Activated T-cell treated with anti-CD3 and anti-CD28 coated beads for 4 hours (primary cell): Measurements from ENCODE around the gene INSM1.

Experiments
- DNase-seq: peaks from one replicate; pipeline ENCODE4 v3.0.0-alpha.2; 2020

Gene INSM1

DNA sequence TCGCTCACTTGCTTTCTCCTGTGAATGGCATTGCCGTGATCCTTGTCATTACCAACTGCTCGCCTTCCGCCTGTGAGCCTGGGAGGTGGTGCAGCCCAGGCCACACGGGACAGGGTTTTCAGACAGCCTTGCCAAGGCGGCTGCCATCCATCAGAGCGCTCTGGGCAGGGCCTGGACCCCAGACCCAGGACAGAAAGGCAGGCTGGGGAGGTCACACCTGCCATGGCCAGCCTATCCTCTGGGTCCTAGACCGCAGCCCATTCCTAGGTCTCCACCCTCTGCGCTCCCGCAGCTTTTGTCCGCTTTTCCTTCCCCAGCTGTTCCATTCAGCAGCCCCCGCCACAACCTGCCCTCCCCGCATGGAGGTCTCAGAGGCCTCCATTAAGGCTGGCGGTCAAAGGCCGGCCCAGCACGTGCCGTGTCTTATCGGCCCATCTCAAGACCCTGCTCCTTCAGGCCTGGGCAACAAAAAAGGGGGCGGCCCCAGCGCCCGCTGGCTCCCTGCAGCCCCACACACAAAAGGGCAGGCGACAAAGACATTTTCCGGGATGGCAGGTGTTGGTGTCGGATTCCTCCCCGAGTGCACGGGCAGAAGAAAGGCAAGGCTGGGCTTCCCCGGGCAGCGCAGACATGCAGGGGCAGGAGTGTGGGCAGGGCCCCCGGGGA lies 28.1 kb downstream of the INSM1 start:
- no peak for DNase-seq

- no peak for DNase-seq
Measured at GRCh38 chr20:20396794-20397193, 28.9 kb downstream of the INSM1 start.

DNA sequence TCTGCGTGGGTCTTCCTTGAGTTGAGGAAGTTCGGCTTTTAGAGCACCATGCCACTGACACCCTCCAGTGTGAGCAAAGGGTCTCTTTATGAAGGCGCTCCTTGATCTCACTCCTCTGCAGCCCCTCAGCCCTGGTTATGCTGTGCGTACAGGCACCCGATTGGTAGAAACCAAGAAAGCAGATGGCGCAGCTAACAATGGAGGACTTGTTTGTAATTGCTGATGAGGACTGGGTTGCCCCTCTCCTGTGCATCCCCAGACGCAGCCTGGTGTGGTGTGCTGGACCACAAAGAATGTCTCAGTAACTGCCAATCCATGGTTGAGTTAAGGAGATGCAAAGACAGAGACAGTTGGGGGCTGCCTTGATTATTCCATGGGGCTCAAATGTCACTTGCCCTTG lies 30.2 kb downstream of the INSM1 start:
- DNase-seq = no peak

GRCh38 chr20:20399531-20400500 lies 31.9 kb downstream of the INSM1 start:
- no peak for DNase-seq

GRCh38 chr20:20401991-20402390 lies 34.1 kb downstream of the INSM1 start:
- DNase-seq = no peak

DNA sequence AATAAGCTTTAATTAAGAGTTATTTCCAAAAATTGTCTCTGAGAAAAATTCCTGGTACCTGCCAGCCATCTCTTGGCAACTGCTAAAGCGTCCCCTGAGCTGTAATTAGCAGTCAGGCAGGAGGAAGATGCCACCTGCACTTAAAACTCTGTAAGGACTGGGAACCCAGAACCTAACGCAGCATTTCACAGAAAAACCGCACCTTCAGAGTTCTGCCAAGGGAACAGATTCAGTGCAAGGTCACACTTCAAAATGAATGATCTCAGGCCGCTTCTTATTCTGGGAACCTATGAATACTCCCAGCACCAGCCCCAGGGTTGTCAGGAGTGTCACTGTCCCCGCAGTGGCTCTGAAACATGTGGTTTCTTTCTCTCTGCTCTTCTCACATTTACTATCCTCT lies 36.7 kb downstream of the INSM1 start:
- DNase-seq = no peak

GRCh38 chr20:20405623-20406022 lies 37.7 kb downstream of the INSM1 start:
- DNase-seq = no peak

GRCh38 chr20:20406306-20406705 lies 38.4 kb downstream of the INSM1 start:
- no peak for DNase-seq

- no peak for DNase-seq
Measured at GRCh38 chr20:20407891-20408805, 40.2 kb downstream of the INSM1 start.

DNA sequence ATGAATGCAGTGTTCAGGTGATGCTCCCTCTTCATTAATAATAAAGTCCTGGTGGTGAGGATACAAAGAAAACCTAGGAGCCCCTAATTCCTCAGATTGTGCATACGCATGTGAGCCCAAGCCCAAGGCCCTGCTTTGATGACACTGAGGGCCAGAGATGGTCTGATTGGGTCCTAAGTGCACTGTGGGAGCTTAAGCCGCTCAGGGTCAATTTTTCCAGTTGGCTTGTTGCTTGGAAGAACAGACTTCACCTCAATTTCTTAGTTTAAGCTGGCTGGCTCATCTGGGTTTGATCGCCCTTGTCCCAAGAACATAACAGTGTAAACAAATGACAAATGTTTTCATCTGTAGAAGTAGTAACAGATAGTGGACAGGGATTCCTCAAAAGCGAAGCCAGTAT lies 41.4 kb downstream of the INSM1 start:
- no peak for DNase-seq

- no peak for DNase-seq
Measured at GRCh38 chr20:20410678-20411077, 42.8 kb downstream of the INSM1 start.

- no peak for DNase-seq
Measured at GRCh38 chr20:20411402-20411801, 43.5 kb downstream of the INSM1 start.

GRCh38 chr20:20411836-20412235 lies 43.9 kb downstream of the INSM1 start:
- no peak for DNase-seq

DNA sequence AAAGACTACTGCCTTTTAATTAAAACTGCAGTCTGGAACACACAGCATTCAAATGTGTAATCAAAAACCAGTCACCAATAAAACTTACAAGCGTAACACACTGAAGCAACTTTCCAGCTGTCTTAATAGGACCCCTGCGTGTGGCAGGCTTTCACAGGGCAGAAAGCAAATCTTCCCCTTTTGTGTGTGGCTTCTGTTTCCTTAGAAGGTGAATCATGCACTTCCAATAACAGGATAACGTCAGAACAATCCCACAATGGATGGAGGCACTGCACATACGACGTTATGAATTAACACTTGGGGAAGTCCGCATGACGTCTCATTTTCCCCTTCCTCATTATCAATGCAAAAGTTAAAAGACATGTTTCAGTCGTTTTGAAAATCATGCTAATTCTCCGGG lies 44.8 kb downstream of the INSM1 start:
- DNase-seq = no peak

- no peak for DNase-seq
Measured at GRCh38 chr20:20413810-20414281, 45.9 kb downstream of the INSM1 start.

- DNase-seq = no peak
Measured at GRCh38 chr20:20414640-20415220, 46.8 kb downstream of the INSM1 start.

DNA sequence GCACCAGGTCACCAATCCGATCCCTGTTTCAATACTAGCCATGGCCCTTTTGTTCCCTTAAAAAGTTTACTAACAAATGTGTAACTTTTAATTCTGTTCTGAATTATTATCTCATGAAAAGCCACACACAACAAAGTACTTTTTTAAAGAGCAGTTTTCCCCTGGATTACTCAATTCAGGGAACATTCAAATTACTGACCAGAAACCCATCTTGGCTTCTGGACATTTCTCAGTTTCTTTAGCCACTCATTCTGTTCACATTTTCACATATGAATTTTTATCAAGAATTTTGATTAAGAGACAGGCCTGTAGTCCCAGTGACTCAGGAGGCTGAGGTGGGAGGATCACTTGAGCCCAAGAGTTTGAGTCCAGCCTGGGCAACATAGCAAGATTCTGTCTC lies 47.4 kb downstream of the INSM1 start:
- DNase-seq = no peak

GRCh38 chr20:20417876-20418676 lies 50.2 kb downstream of the INSM1 start:
- no peak for DNase-seq
